HG03521 (cell line): Measurements from ENCODE around the gene IP6K1.
"Not testable (repeated sequence)": the region's sequence is repeated elsewhere in the genome, so short reads cannot be mapped to it uniquely, and the experiment has no call there.

Experiments used
- ATAC-seq: cut with Tn5 transposase; IDR thresholded peaks from one replicate; pipeline ENCODE4 v1.9.1; 2021; ENCODE audit warnings: mild to moderate bottlenecking, moderate library complexity; ENCODE audit not compliant: unreplicated experiment

Gene IP6K1

DNA sequence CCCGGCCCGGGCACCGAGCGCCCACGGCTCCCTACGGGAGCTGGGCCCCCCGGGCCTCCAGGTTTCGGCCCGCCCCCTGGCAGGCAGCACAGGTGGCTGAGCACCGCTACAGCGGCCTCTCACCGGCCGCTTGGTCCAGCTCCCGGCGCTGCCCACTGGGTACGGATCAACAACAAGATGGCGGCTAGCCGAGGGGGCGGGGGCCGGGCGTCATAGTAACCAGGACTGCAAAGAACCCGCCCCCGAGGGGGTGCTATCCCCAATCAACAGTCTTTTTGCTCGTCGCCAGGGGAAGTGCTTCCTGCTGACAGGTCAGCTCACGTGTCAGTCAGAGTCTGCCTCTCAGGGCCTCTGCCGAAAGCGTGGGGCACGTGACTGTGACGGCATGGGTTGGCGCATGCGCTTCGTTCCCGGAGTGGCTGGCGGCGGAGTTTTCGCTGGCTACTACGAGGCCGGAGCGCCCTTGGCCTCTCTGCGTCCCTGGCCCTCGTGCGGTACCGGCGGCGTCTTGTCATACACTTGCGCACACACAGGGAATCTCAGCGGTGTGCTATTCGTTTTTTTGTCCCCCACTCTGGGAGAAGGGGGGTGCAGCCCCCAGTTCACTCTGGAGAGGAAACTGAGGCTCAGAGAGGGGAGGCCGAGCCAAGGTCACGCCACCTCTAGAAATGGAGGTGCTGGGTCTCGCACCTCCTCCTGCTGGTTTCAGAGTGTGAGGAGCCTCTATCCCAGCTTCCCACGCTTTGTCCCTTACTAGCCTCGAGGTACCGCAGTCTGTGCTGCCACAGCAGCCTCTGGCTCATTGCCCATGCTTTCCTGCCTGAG is at the start of gene IP6K1:
IP6K1 (minus strand) TSS at position 186 of the 825 bp plus-strand sequence. CDS start 38,502 bp downstream, outside the sequence.
- ATAC-seq = peak; percentile 97

DNA sequence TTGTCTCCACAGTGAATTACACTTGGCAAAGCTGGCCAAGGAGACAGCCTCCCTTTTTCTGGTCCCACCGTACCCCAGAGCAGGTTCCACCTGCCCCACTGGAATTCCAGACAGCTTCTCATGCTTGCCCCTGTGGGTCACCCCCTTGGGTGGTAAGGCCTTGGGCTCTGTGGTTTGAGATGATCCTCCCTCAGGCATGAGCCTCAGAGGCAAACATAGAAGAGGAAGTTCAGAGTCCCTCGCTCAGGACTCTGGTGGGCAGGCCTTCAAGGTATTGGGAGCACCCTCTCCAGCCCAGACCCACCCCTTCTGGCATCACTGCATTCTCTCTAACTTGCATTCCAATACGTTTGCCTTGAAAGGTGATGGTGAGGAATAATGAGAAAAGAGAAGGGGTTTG is 45.0 kb upstream of the IP6K1 start:
- ATAC-seq = no peak

DNA sequence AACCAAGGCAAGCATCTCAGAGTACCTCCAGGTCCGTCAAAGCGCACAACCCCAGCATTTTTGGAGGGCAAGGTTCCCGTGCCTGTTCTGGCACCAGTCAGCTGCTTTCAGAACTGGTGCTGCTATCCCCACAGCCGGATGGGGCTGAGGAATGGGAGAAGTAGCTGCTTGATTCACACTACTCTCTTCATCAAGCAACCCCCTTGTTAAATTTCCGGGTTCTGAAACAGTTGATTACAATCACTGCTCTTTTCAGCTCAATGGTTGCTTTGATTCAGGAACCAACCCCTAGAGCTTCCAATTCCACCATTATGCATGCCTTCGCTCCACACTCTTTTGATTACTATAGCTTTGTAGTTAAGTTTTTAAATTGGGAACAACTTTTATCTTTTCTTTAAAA is 39.7 kb upstream of the IP6K1 start:
- ATAC-seq = no peak

DNA sequence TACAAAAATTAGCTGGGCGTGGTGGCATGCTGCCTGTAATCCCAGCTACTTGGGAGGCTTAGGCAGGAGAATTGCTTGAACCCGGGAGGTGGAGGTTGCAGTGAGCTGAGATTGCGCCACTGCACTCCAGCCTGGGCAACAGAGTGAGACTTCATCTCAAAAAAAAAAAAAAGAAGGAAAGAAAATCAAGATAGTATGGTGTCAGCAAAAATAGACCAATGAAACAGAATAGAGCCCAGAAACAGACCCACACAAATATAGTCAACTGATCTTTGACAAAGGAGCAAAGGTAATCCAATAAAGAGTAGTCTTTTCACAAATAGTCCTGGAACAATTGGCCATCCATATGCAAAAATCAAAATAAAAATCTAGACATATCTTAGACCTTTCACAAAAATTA is 36.8 kb upstream of the IP6K1 start:
- ATAC-seq = not testable (repeated sequence)

DNA sequence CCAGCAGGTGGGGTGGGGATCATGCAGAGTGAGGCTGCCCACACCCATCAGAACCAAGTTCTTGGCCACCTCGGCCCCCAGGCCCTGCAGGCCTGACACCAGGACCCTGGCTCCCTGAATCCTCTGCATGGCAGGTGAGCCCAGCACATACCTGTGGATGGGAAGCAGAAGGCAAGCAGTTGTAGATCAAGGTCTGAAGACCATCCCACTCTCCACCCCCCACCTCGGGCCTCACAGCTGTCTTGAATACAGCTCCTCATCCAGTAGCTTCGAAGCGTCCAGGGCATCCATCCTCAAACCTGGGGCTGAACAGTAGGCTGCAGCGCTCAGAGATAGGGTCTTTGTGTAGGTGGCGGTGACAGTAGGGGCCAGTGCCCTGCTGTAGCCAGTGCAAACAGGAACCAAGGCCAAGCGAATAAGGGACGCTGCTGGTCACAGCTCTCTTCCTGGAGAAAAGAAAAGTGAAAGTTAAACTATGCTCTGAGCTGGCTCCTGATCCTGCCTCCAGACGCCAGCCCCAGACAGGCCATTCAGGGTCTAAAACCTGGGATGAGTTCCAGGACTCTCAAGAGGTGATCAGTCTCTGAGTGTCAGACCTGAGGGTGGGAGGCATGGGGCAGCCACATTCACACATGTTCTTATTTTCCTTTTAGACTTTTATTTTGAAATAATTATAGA is 27.3 kb upstream of the IP6K1 start, which contains the start of gene UBA7:
UBA7 (minus strand) TSS at position 457 of the 678 bp plus-strand sequence; CDS start at position 291, 166 bp downstream.
- ATAC-seq = peak; percentile 61

DNA sequence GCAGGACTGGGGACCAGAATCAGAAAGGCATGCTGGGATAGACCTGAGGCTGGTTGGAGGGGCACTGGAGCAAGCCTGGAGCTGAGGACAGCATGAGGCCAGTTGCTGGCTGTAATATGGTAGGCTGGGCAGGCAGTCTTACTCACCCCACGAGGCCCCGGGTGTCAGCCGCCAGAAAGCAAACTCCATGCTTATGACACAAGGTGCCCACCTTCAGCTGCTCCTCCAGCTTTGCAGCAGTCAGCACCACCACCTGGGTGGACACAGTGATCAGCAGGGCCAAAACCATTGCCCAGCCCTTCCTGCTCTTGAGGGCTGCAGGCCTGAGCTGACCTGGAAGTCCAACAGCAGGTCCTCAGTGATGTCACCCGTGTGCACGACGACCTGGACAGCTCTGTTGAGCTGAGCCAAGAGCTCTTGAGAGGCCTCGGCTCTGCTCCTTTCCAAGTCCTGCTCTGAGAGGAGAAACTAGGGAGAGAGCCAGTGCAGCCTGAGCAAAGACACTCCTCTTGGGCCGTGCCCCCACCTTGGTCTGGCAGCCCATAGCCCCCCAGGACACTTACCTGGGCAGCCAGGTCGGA is 26.7 kb upstream of the IP6K1 start:
- ATAC-seq = no peak

DNA sequence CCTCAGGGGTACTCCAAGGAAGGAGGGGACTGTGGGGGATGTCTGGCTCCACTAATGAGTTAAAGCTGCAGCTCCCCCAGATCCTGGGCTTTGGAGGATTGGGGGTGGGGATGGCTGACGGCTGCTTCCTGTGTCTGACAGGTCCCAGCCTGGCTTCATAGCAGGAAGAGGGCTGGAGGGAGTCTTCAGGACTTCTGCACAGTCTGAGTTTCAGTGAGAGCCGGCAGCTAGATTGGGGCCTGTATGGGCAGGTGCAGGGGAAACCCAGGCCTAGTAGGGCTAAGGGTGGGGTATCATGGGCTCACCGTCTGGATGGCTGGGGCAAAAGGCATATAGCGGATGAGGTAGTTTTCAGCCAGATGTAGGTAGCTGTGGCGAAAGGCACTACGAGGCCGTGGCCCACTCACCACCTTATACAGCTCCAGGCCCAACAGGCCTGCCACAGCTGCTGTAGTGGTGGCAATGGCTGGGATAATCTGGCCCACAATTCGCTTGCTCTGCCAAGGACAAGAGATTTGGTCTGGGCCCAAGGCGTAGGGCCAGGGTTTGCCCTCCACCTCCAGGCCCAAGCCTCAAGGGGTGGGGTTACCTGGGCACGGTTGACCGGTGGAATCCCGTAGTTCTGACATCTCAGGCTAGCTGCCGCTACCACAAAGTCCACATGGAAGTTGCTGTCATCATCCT is 21.2 kb upstream of the IP6K1 start:
- ATAC-seq = no peak

DNA sequence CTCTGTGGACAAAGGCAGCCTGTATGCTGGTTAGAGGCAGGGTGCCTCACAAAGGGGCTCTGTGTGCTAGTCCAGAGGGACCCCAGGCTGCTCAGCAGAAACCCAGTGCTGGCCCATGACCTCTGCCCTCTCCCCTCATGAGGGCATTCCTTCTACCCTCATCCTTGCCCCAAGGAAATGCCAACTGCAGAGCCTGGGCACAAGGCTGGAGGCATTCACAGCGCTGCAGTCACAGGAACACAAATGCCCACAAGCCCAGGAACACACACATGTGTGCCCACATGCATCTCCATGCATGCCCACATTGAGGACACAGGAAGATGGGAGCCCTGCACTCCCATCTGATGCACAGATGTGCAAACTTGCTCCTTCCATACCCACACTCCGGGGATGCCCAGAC is 20.5 kb upstream of the IP6K1 start:
- no peak for ATAC-seq

DNA sequence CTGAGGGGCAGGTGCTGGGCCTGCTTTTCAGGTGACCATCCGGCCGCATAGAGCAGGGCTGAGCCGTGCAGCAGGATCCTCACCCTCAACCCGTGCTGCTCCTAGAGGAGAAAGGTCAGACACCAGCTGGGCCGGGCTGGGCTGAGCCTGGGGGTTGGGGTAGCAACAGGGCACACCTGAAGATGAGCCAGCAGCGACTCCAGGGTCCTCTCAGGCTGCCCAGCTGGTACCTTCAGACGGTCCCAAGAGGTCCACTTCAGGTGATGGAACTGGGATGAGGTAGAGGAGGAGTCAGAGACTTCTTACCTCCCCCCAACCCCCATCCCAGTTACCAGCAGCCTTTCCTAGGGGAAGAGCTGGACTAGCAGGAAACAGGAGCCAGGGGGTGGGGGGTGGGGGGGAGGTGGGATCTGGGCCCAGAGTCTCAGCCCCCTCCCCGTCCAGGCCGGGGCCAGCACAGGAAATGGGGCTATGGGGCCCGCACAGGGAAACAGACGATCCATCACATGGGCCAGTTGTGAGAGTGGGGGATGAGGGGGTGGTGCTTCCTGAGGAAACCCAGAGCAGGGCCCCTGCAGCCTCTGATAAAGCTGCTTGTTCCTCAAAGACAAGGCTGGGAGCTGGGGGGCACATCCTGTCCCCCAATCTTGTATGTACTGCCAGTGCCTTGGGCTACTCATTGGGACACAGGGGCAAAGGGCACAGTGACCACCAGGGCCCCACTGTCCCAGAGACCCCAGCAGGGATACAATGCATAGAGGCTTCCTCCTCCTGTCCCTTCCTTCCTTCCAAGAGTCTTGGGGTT is 19.8 kb upstream of the IP6K1 start:
- no peak for ATAC-seq

DNA sequence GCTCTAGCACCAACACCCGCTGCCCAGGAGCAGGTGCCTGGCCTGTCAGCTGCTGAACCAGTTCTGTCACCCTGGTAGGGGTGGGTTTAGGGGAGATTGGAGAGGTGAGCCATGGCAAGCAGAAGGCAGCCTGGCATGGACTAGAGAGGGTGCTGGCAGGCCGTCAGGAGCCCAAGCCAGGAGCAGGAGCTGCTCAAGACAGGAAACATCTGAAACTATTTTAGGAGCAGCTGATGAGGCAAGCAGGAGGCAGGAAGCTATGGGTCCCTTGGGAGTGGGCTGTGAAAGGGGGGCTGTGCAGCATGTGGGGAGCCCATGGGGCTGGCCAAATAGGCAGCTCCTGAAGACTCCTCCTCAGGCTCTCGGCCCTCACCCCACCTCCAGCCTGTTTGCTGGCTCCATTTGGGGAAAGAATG is 19.0 kb upstream of the IP6K1 start:
- no peak for ATAC-seq

DNA sequence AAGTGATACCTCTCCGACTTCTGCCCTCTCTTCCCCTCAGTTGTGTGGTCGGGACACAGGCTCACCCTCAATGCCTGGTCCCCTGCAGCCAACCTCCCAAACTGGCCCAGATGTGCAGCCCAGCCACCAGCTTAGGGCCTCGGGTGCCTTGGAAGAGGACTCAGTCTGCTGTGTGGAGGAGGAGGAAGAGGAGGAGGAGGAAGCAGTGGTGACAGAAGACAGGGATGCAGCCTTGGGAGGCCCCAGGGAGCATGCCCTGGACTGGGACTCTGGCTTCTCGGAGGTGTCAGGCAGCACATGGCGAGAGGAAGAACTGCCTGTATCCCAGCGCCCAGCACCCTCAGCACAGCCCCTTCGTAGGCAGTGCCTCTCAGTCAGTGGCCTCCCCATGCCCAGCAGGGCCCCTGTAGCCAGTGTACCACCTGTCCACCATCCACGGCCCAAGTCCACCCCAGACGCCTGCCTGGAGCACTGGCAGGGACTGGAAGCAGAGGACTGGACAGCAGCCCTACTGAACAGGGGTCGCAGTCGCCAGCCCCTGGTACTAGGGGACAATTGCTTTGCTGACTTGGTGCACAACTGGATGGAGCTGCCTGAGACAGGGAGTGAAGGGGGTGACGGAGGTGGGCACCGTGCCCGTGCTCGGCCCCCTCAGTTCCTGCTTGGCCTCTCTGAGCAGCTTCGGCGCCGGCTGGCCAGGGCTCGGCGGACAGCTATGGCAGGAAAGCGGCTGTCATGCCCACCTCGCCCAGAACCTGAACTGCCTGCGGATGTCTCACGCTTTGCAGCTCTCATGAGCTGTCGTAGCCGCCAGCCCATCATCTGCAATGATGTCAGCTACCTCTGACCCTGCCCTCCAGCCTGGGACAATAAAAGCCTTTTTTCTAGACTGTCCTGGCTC is 18.0 kb upstream of the IP6K1 start:
- no peak for ATAC-seq

DNA sequence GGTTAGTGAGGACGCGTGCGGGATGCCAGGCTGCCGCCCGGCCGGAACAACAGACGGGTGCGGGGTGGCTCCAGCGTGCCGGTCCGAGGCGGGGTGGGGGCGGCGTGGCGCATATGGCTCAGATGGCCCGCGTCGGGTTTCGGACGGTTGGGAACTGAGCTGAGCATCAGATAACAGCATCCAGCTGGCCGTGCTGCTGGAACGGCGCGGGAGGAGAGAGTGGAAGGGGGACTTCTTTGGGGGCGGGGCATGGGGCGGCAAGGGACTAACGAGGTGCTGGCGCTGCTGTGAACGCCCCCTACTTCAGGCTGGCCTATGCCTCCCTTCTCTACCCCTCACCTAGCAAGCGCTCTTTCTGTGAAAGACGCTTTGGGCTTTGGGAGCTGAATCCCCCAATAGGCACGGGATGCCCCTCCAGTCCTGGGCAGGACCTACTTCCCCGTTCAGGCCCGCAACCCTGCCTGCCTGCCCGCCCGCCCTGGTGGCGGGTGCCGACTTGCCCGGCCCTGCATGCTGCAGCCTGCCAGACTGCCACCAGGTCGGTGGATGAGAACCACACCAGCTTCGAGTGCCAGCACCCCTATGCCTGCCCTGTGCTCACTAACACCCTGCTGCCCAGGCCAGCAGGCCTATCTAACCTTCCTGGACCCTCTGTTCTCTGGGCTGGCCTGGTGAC is 17.3 kb upstream of the IP6K1 start:
- no peak for ATAC-seq

DNA sequence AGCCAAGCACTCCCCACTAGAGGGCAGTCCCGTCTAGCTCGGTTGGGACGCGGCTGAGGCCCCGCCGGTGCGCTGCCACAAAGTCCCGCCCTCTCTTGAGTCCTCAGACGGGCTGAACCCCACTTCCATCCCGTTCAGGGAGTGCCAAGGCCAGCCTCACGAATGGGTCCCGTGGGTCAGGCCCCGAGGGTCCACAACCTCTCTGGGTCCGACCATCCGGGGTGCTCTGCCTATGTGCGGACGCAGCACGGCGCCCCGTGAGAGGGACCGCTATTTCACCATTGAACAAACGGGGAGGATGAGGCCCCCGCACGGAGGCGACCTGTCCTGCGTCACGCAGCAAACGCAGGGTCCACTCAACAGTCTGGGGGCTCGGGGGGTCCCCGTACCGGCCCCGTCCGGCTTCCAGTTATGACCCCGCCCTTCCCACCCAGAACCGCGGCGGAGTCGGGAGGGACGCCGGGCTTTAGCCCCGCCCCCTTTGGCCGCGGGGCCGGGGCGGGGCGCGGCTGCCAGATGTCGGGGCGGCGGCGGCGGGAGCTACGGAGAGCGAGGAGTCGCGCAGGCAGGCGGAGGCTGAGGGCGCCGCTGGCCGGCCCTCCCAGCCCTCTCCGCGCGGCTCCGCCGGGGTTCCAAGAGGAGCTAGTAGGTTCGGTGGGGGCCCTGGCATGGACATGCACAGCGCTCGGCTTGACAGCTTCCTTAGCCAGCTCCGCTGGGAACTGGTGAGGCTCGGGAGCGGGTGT is 16.6 kb upstream of the IP6K1 start, which contains the start of gene INKA1:
INKA1 (plus strand) TSS at position 543 of the 746 bp plus-strand sequence; CDS start at position 675, 132 bp downstream.
- peak; percentile 57 for ATAC-seq

DNA sequence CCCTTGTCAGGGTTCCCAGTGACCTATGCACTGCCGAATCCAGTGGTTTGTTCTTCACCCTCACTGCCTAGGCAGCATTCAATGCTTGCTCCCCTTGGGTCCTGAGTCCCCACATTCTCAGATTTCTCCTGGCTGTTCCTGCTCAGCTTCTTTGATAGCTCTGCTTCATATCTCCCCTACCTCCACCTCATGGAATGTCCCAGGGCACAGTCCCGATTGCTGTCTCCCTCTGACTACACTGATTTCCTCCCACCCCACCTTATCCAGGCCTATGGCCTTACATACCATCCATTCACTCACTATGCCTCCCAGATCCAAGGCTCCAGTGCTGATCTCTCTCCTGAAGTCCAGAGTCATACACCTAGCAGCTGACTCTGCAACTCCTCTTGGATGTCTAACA is 14.8 kb upstream of the IP6K1 start:
- ATAC-seq = no peak

DNA sequence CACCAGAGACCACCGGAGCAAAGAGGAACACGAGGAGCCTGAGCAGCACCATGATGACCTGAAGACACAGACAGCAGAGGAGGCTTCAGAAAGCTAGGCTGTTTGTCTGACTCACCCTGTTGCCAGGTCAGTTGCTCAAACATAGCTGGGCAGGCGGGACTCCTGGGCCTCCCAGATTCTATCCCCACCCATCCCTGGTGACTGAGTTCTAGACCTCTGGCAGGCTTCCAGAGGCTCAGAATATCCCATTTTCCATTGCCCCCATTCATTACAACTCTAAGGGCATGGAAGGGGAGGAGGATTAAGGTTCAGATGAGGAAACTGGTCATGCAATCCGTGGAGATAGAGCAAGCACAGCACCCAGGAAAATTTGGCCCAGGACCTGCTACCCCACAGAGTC is 13.4 kb upstream of the IP6K1 start, which contains the start of gene CDHR4:
CDHR4 (minus strand) TSS at position 113 of the 400 bp plus-strand sequence; CDS start at position 52, 61 bp downstream.
- no peak for ATAC-seq

DNA sequence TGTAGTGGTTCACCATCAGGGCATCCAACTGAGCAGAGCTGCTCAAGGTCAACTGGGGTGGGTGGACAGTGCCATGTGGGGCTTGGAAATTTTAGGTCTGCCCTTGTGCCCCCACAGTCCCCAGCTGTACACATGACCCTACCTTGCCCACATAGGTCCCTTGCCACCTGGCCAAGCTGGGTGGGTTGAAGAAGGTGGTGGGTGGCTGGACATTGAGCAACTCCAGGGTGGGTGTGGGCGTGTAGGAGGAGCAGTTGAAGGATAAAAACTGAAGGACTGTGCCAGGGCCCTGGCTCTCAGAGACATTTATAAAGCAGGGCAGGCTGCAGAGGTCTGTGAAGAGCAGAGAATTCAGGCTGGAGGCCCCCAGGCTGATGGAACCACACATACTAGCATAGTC is 12.8 kb upstream of the IP6K1 start:
- no peak for ATAC-seq

DNA sequence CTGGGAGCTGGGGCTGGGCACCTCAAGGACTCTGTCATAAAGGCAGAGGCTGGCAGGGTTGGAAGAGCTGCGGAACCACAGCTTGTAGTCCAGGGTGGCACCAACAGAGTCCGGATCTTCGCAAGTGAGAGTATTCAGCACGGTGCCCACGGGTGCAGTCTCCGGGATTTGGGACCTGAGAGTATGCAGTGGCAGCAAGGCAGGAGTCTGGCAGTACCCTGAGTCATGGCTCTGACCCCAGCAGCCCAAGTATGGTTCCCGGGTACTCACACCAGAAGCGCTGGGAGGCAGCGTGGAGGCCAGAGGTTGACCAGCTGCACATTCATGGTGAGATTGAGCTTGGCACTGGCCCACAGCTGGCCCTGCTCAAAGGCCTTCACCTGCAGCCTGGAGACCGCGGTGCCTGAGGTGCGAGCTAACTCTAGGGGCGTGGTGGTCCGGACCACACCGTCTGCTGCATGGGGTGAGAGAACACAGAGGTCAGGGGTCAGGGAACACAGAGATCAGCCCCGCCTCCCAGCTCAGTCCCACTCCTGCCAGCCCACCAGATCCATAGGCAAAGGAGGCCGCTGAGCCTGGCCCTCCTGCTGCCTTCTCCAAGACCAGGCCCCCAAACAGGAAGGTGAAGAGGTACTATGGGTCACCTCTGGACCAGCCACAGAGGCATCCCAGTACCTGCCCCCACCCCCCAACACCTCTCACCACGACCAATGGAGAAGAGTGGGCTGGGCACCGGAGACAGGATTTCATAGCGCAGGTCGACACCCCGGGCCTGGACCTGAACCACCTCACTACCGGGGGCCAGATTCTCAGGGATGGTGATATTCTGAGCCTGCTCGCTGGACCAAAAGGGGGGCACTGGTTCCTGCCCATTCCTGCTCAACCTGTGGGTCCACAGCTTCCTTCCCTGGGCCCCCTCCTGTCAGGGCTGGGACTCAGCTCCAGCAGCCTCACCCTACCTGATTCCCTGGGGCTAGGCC is 8.9 kb upstream of the IP6K1 start:
- no peak for ATAC-seq
